ENCODE measurements around the gene KRT83. TPM values are rescaled to one million over a fixed set of nuclear protein-coding genes. Genes with fewer than 3 reads are reported as not detected.

The KRT83 gene
- total RNA-seq, 1 donor = not detected

DNA sequence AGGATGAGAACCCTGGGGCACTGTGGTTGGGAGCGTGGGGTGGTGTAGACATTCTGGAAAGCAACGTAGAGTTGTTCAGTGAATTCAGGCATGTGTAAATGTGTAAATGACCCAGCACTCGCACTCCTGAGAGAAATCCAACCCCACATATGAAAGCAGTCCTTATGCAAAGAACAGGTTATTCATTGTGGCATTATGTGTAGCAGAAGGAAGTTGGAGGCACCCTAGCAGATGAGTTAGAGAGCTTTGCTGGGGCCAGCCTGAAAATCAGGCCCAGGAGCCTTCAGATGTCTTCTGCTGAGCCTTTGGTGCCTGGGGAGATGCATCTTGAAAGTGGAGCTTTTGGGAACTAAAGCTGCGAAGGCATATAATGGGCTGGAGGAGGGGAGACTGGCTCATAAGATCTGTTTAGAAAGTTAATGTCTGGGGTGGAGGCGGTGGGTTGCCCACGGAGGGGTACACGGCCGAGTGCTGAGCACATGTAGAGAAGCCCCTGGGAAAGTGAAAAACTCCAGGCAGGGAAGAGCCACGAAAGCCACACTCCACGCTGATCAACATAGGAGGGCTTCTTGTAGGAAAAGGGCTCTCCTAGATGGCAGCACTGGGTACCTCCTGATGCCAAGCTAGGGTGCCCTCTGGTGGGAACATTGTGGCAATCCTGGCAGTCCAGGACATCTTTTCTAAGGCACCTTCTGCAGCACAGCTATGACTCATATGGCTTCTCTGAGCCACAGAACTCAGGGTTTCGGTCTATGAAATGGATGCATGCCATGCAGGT is 6.0 kb upstream of the KRT83 start:
- peak; percentile 89 for DNase-seq (ENCODE audit: low read depth)
- no peak overlapping the region for H3K4me3 ChIP-seq (ENCODE audit: low read depth, low read length)
- TF ChIP-seq, protein P1, sequence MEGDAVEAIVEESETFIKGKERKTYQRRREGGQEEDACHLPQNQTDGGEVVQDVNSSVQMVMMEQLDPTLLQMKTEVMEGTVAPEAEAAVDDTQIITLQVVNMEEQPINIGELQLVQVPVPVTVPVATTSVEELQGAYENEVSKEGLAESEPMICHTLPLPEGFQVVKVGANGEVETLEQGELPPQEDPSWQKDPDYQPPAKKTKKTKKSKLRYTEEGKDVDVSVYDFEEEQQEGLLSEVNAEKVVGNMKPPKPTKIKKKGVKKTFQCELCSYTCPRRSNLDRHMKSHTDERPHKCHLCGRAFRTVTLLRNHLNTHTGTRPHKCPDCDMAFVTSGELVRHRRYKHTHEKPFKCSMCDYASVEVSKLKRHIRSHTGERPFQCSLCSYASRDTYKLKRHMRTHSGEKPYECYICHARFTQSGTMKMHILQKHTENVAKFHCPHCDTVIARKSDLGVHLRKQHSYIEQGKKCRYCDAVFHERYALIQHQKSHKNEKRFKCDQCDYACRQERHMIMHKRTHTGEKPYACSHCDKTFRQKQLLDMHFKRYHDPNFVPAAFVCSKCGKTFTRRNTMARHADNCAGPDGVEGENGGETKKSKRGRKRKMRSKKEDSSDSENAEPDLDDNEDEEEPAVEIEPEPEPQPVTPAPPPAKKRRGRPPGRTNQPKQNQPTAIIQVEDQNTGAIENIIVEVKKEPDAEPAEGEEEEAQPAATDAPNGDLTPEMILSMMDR (IDR thresholded peaks at IDR 0.05; ENCODE audit: insufficient read depth, low read depth, low read length) = peak; percentile 93

DNA sequence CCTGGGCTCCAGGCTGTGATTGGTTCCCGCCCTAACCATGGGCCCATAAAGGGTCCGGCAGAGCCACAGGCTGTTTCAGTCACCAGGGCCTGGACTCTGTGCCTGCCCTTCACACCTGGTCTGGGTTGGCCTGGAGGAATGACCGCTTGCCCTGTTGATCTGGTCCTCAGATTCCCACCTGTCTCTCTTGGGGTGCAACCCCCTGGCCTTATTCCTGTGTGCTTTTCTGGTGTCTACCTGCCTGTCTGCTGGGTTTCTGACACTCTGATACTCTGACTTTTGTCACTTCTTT is 2.9 kb upstream of the KRT83 start:
- no peak for DNase-seq (ENCODE audit: low read depth)
- TF ChIP-seq, protein P1 (IDR thresholded peaks at IDR 0.05; ENCODE audit: insufficient read depth, low read depth, low read length) = no peak
- no peak overlapping the region for H3K4me3 ChIP-seq (ENCODE audit: low read depth, low read length)

DNA sequence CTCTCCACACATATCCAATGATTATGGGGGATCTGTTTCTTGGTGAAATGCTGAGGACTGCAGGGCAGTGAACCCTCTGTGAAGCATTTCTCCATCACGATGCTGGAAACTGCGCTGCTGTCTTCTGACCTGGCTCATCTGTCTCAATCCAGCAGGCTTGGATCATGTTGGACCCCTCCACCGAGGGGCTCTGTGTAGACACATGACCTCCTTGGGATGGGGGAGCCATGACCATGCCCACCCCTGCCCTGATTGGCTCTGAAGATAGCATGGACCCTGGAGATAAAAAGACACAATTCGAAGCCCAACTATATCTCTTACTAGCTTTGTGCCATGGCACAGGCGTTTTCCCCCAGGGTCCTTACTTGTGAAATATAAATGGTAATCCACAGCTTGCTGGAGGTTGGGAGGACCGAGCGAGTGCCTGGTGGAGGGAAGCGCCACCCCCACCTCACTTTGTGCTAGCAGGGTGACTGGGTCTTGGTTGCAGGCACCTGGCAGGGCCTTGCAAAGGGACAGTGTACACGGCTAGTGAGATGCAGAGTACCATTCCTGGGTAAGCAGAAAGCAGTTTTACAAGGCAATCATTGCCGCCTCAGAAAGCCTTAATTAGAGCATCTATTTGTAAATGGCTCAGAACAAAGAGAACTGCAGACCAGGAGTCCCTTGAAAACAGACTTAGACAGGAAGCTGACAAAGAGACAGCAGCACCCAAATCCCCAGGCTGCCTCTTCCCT is 2.4 kb upstream of the KRT83 start:
- H3K4me3 ChIP-seq (ENCODE audit: low read depth, low read length) = no peak overlapping the region
- TF ChIP-seq, protein P1 (IDR thresholded peaks at IDR 0.05; ENCODE audit: insufficient read depth, low read depth, low read length) = no peak
- DNase-seq (ENCODE audit: low read depth) = no peak

DNA sequence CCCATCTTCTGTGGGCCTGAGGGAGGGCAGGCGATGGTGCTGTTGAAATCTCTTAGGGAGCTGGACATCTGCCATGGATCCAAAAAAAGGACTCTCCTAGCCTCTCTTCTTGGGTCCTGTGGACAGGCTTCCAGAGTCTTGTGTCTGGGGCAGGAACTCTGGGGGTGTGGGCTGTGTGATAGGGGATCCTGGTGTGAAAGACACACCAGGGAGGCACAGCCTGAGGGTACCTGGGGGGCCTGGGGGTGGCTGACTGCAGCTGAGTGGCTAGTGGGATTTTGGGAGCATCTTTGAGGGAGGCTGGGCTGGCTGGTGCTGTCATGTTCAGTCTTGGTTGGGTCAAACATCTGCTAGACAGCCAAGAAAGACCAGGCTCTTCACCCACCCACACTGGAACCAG is 1.8 kb upstream of the KRT83 start:
- H3K4me3 ChIP-seq (ENCODE audit: low read depth, low read length) = no peak overlapping the region
- TF ChIP-seq, protein P1 (IDR thresholded peaks at IDR 0.05; ENCODE audit: insufficient read depth, low read depth, low read length) = no peak
- no peak for DNase-seq (ENCODE audit: low read depth)

DNA sequence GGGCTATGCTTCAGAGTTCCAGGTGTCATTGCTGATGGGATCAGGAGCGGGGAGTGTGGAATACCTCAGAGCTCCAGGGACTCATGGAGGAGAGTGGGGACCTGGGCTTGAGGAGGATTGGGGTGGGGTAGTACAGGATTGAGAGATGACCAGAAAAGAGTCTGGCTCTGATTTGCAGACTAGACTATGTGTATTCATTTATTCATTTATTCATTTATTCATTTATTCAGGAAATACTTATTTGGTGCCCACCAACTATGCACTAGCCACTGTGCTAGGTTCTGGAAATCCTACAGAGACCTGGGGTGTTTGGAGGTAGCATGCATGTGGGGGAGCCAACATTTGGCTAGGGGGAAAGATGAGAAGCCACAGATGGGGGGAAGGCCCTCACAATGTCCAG is 871 bp upstream of the KRT83 start:
- DNase-seq (ENCODE audit: low read depth) = no peak
- H3K4me3 ChIP-seq (ENCODE audit: low read depth, low read length) = no peak overlapping the region
- TF ChIP-seq, protein P1 (IDR thresholded peaks at IDR 0.05; ENCODE audit: insufficient read depth, low read depth, low read length) = no peak

DNA sequence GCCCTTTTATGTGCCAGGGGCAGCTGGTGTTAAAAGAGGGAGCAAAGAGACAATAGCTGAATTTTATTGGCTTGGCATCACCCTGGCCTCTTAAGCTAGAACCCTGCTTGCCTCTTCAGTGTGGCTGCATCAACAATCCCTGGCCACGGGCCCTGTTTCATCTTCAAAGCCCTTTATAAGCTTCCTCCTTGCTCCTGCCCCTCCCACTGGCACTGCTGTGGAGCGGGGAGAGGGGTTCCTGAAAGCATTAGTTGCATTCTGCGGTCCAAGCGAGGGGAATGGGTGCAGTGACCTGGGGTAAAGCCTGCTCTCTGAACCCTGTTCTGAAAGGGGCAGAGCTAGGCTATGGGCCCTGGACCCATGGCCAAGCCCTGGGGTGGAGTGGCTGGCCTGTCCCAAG is 220 bp upstream of the KRT83 start:
- no peak overlapping the region for H3K4me3 ChIP-seq (ENCODE audit: low read depth, low read length)
- TF ChIP-seq, protein P1 (IDR thresholded peaks at IDR 0.05; ENCODE audit: insufficient read depth, low read depth, low read length) = no peak

More for the DNA sequence above, 220 bp upstream of the KRT83 start:
- no peak for DNase-seq (ENCODE audit: low read depth)

Data from fibroblast of villous mesenchyme (primary cell).